Measurements from ENCODE around the gene FER1L5.

DNA sequence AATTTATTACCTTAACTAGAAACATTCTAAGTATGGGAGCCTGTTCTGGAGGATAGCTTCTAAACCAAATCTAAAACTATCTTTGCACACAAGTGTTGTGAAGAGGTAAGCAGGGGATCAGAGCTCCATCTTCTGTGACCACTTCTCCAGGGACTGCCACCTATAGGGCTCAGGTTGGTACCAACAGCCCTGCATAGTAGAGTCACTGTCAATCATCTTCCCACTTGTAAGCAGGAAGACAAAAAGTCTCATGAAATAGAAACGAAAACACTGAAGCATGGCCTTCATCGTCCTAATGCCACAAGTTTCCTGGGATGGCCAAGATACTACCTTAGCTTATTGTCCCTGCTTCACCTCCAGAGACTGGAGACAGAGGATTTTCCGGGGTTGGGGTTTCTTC is 48.3 kb upstream of the FER1L5 start:
- TF ChIP-seq, protein P1, sequence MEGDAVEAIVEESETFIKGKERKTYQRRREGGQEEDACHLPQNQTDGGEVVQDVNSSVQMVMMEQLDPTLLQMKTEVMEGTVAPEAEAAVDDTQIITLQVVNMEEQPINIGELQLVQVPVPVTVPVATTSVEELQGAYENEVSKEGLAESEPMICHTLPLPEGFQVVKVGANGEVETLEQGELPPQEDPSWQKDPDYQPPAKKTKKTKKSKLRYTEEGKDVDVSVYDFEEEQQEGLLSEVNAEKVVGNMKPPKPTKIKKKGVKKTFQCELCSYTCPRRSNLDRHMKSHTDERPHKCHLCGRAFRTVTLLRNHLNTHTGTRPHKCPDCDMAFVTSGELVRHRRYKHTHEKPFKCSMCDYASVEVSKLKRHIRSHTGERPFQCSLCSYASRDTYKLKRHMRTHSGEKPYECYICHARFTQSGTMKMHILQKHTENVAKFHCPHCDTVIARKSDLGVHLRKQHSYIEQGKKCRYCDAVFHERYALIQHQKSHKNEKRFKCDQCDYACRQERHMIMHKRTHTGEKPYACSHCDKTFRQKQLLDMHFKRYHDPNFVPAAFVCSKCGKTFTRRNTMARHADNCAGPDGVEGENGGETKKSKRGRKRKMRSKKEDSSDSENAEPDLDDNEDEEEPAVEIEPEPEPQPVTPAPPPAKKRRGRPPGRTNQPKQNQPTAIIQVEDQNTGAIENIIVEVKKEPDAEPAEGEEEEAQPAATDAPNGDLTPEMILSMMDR (IDR thresholded peaks at IDR 0.05; ENCODE audit: low read length), result no peak
- no peak for TF ChIP-seq EZH2 (optimal IDR thresholded peaks at IDR 0.05; ENCODE audit: low read depth, low read length)
